ENCODE measurements around the gene SDSL.

SDSL gene

GRCh38 chr12:113485330-113485729 is 63.1 kb downstream of the SDSL start:
- DNase-seq (ENCODE audit: low read depth) = no peak

- no peak for DNase-seq (ENCODE audit: low read depth)
Measured at GRCh38 chr12:113486722-113487121, 64.5 kb downstream of the SDSL start.

All from GM04503 (cell line).